Retinal pigment epithelial cell (primary cell): ENCODE results near the gene TRH.

Source experiments
- DNase-seq: peaks from one replicate; pipeline ENCODE4 v3.0.0-alpha.2; 2010; ENCODE audit warnings: low read depth
- H3K4me3 ChIP-seq: 2 replicates; pipeline ENCODE4 v1.5.1; 2011; ENCODE audit warnings: mild to moderate bottlenecking, low read length, control low read depth, moderate library complexity
- TF ChIP-seq, protein P1 (sequence below): conservative IDR thresholded peaks from 2 replicates; pipeline ENCODE4 v1.5.1; 2011; ENCODE audit warnings: low read depth, low read length, control low read depth, inconsistent platforms

The TRH gene

DNA sequence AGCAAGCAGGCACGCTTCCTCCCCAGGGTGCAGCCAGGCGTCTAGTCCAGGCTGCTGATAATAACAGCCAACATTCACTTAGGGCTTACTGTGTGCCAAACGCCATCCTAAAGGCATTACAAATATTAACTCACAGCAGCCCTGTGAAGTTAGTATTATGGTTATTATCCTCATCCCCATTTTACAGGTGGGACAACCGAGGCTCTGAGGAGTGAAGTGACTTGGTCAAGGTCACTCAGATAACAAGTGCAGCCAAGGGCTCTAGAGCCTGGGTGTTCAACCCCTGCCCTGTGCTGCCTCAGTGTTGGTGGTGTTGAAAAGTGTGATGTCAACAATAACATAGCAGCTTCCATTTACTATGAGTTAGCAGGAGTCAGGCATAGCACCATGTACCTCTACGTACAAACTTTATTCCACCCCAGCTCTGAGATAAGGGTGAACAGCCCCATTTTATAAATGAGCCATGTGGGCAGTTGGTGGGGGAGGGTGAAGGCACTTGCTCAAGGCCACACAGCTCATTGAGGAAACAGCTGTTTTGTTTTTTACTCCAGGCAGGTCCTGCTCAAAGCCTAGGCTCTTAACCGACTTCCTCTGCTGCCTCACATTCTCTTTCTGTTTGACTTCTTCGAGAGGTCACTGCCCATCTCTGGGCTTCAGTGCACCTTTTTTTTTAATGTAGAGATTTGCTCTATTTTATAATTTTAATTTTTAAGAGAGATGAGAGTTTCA is 24.0 kb upstream of the TRH start:
- DNase-seq, result no peak
- TF ChIP-seq, protein P1, sequence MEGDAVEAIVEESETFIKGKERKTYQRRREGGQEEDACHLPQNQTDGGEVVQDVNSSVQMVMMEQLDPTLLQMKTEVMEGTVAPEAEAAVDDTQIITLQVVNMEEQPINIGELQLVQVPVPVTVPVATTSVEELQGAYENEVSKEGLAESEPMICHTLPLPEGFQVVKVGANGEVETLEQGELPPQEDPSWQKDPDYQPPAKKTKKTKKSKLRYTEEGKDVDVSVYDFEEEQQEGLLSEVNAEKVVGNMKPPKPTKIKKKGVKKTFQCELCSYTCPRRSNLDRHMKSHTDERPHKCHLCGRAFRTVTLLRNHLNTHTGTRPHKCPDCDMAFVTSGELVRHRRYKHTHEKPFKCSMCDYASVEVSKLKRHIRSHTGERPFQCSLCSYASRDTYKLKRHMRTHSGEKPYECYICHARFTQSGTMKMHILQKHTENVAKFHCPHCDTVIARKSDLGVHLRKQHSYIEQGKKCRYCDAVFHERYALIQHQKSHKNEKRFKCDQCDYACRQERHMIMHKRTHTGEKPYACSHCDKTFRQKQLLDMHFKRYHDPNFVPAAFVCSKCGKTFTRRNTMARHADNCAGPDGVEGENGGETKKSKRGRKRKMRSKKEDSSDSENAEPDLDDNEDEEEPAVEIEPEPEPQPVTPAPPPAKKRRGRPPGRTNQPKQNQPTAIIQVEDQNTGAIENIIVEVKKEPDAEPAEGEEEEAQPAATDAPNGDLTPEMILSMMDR, result no peak
- no peak overlapping the region for H3K4me3 ChIP-seq

DNA sequence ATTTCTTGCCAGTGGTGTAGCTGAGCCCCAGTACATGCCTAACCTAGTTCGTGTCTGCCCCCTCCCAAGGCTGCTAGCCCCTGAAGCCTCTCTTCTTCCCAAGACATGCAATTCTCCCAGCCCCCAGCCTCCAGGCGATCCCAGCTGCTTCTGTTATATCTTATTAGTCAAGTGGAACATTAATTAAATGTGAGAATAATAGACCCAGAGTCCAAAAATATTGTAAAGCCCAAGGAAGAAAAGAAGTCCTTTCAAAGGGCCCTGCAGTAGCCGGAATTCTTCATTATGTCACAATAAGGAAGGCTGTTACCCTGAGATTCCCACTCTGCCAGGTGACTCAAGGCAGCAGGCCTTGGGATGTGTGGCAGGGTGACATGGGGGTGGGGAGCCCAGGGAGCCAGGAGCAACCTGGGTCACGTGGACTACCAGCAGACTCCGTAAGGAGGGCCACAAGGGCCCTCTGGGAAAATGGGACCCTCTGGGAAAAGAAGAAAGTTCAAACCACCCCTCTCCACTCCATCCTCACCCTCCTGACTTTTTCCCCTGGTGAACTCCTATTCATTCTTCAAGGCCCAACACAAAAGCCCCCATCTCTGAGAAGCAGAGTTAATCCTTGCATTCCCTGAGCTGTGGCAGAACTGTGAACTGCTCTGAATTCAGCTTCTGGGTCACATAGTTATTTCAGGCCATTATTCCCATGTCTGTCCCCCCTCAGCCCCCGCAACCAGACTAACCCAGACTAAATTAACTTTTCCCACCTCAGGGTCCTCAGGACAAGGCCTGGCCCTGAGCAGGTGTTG is 21.8 kb upstream of the TRH start:
- no peak for DNase-seq
- no peak overlapping the region for H3K4me3 ChIP-seq
- TF ChIP-seq, protein P1, result no peak

DNA sequence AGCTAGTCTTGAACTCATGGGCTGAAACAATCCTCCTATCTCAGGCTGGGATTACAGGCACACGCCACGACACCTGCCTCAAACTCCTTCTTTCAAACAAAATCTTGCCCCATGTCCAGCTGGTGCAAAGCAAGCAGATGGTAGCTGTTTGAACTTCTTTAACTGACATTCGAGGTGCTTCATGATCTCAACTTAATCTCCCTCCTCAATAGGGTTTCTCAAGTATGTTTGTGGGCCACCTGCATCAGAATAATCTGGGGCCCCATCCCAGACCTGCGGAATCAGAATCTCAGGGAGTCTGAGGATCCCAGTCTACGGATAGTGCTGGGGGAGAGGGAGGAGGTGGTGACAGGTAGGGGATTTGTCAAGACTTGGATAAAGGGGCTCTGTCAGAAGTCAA is 20.9 kb upstream of the TRH start:
- no peak overlapping the region for H3K4me3 ChIP-seq
- no peak for DNase-seq
- TF ChIP-seq, protein P1, result no peak

DNA sequence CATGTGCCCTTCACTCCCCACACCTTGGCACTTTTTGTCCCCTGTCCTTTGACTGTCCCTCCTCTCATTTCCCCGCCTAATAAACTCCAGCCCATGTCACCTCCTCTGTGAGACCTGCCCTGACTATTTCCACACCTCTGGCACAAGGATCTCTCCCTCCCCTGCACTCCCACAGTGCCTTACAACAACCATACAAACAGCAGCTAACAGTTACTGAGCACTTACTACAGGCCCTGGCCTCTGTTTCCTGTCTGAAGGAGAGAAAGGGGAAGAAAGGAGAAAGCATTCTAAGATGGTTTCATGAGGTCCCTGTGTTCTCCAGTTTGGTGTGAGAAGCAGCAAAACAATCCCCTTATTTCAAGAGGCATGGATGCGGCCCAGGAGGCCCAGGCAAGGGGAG is 20.0 kb upstream of the TRH start:
- TF ChIP-seq, protein P1, result no peak
- DNase-seq, result no peak
- H3K4me3 ChIP-seq, result no peak overlapping the region

DNA sequence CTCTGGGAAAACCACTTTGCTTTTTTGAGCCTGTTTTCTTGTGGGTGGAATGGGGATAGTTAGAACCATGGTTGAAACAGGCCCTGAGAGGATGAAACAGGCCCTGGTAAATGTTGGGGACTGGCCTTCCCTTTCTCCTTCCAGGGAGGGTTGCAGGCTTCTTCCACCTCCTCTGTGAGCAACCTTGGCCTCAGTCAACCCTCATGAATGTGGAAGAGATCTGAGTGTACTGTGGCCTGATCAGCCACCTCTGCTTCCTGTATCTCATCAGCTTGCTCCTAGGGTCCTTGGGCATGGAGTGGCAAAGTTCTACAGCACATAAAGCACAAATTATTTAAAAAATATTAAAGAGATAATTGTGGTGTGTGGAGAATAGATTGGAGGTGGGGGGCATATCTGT is 17.6 kb upstream of the TRH start:
- no peak for DNase-seq
- no peak overlapping the region for H3K4me3 ChIP-seq
- TF ChIP-seq, protein P1, result no peak

DNA sequence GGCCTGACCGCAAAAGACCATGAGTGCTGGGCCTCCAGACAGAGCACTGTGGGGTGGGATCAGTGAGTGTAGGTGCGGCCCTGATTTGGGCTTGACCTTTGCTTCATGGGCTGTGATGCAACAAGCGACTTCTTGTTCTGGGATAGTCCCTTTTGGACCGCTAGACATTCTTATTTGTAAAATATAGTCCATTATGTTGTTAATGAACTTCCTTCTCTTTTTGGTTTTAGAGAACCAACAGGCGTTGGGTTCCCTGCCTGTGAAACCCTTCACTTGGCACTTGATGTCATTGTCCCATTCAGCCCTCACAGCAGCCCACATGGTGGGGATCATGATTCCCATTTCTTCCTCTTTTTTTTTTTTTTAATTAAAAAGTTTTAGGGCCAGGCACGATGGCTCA is 15.8 kb upstream of the TRH start:
- DNase-seq, result no peak
- no peak overlapping the region for H3K4me3 ChIP-seq
- TF ChIP-seq, protein P1, result no peak

DNA sequence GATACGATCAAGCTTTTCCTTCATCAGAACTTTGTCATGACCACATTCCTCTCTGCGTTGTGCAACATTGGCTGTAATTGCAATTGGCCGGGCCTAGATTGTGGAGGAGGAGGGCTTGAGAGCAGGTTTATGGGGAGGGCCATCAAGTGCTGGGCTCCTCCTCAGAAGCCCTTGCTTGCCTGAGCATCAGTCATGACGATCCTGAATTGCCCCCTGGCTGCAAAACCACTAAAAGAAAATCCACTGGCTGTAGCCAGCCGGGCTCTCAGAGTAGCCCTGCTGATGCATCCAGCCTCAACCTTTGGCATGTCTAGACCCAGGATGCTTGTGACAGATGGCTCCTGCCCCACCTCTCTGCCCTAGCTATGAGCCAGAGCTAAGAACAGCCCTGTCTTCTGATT is 13.4 kb upstream of the TRH start:
- H3K4me3 ChIP-seq, result no peak overlapping the region
- DNase-seq, result no peak
- TF ChIP-seq, protein P1, result no peak
